ENCODE data around the gene NPC1.
"Not testable (repeated sequence)": the region's sequence is repeated elsewhere in the genome, so short reads cannot be mapped to it uniquely, and the experiment has no call there.

Gene NPC1

DNA sequence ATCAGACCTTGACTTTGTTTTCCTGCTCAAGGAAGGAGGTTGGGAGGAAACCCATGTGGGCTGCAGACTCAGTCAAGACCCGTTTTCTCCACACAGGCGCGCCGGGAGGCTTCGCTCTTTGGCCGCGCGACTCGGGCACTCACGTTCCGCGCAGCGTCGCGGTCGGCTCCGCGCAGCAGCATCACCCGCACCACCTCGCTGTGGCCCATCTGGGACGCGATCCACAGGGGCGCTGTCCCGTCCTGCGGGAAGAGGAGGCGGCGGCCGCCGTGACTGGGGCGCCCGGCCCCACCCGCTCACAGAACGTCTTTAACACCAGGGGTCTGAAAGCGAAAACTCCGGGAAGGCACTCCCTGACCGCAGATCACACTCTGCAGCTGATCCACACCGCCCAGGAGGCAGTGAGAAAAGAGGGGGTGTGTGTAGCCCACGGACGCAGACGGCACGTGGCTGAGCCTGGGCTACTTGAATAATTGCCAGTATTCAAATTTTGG, 33.1 kb upstream of the NPC1 start:
- Mint-ChIP-seq H3K4me1 (ENCODE audit: low read depth in 2 of 2) (peaks cover 4 to 6% of the 10 kb centered on the region in 2 donors), H3K4me3 (peak overlapping the region; percentile 55 to 70), H3K36me3 (ENCODE audit: insufficient read depth) (peaks cover 2% of the 10 kb centered on the region), H3K27ac (no peak overlapping the region), H3K27me3 (peaks cover 31 to 42% of the 10 kb centered on the region in 2 donors), H3K9me3 (no peaks in the 10 kb centered on the region)
- DNase-seq (peak in 1 of 3 experiments; percentile 6), ATAC-seq (replicated peaks) (peak; percentile 62)

DNA sequence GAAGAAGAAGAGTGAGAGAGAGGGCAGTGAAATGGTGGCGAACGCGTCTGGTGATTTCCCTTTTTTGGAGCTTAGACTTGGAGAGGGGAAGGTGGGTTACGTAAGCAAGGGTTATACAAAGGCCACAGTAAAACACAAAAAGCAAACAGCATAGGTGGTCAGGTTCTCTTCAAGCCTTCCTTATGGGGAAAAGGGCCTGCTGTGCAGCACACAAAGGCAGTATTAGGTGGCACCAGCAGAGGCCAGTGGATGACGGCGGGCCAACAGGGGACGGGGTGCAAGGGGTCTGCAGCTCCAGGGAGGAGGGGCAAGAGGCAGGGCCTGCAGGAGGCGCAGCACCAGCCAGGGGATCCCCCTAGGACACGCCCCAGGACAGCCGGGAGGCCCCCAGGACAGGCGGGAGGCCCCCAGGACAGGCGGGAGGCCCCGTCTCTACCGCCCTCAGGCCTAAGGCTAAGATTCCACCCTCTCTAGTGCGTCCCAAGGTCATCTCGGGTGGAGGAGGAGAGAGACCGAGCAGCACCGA, 32.6 kb upstream of the NPC1 start:
- peaks cover 31 to 42% of the 10 kb centered on the region in 2 donors for H3K27me3 Mint-ChIP-seq
- ATAC-seq (replicated peaks) (peak; percentile 31), DNase-seq (no peak)
- H3K27ac Mint-ChIP-seq: no peak overlapping the region
- H3K36me3 Mint-ChIP-seq (ENCODE audit: insufficient read depth): peaks cover 2% of the 10 kb centered on the region
- peaks cover 4 to 6% of the 10 kb centered on the region in 2 donors for H3K4me1 Mint-ChIP-seq (ENCODE audit: low read depth in 2 of 2)
- no peaks in the 10 kb centered on the region for H3K9me3 Mint-ChIP-seq
- peak overlapping the region; percentile 55 to 70 for H3K4me3 Mint-ChIP-seq

GRCh38 chr18:23617412-23618014, 31.2 kb upstream of the NPC1 start:
- peaks cover 4 to 6% of the 10 kb centered on the region in 2 donors for H3K4me1 Mint-ChIP-seq (ENCODE audit: low read depth in 2 of 2)
- ATAC-seq (replicated peaks): no peak
- no peak overlapping the region for H3K4me3 Mint-ChIP-seq
- no peak for DNase-seq
- peaks cover 2% of the 10 kb centered on the region for H3K36me3 Mint-ChIP-seq (ENCODE audit: insufficient read depth)
- no peaks in the 10 kb centered on the region for H3K9me3 Mint-ChIP-seq
- H3K27ac Mint-ChIP-seq: no peak overlapping the region
- H3K27me3 Mint-ChIP-seq: peaks cover 31 to 43% of the 10 kb centered on the region in 2 donors

GRCh38 chr18:23616258-23616657, 30.0 kb upstream of the NPC1 start:
- ATAC-seq (replicated peaks) (no peak), DNase-seq (no peak)
- Mint-ChIP-seq H3K4me3 (no peak overlapping the region), H3K27me3 (peaks cover 20 to 35% of the 10 kb centered on the region in 2 donors), H3K27ac (no peak overlapping the region), H3K36me3 (ENCODE audit: insufficient read depth) (peaks cover 2% of the 10 kb centered on the region), H3K9me3 (no peaks in the 10 kb centered on the region), H3K4me1 (ENCODE audit: low read depth in 2 of 2) (peaks cover 3 to 4% of the 10 kb centered on the region in 2 donors)

- DNase-seq: no peak
- no peak overlapping the region for H3K4me3 Mint-ChIP-seq
- H3K27me3 Mint-ChIP-seq: peaks cover 7 to 21% of the 10 kb centered on the region in 2 donors
- no peaks in the 10 kb centered on the region for H3K9me3 Mint-ChIP-seq
- H3K36me3 Mint-ChIP-seq (ENCODE audit: insufficient read depth): peaks cover 2% of the 10 kb centered on the region
- ATAC-seq (replicated peaks): no peak
- H3K27ac Mint-ChIP-seq: no peak overlapping the region
- peaks cover 3 to 4% of the 10 kb centered on the region in 2 donors for H3K4me1 Mint-ChIP-seq (ENCODE audit: low read depth in 2 of 2)
Observed at GRCh38 chr18:23614891-23615290, 28.6 kb upstream of the NPC1 start.

- DNase-seq: no peak
- peaks cover 3 to 4% of the 10 kb centered on the region in 2 donors for H3K4me1 Mint-ChIP-seq (ENCODE audit: low read depth in 2 of 2)
- peaks cover 6 to 16% of the 10 kb centered on the region in 2 donors for H3K27me3 Mint-ChIP-seq
- H3K27ac Mint-ChIP-seq: no peak overlapping the region
- no peaks in the 10 kb centered on the region for H3K9me3 Mint-ChIP-seq
- ATAC-seq (replicated peaks): no peak
- H3K36me3 Mint-ChIP-seq (ENCODE audit: insufficient read depth): no peaks in the 10 kb centered on the region
- H3K4me3 Mint-ChIP-seq: no peak overlapping the region
Observed at GRCh38 chr18:23614413-23614812, 28.1 kb upstream of the NPC1 start.

GRCh38 chr18:23613091-23613475, 26.8 kb upstream of the NPC1 start:
- not testable (repeated sequence) for H3K4me3 Mint-ChIP-seq; H3K4me1 Mint-ChIP-seq (ENCODE audit: low read depth in 2 of 2); H3K27ac Mint-ChIP-seq; H3K36me3 Mint-ChIP-seq (ENCODE audit: insufficient read depth); DNase-seq; ATAC-seq (replicated peaks); H3K9me3 Mint-ChIP-seq
- peaks cover 10 to 12% of the 10 kb centered on the region in 2 donors for H3K27me3 Mint-ChIP-seq

- no peak for ATAC-seq (replicated peaks)
- Mint-ChIP-seq H3K36me3 (ENCODE audit: insufficient read depth) (no peaks in the 10 kb centered on the region), H3K4me1 (ENCODE audit: low read depth in 2 of 2) (no peaks in the 10 kb centered on the region), H3K27me3 (peaks cover 8 to 15% of the 10 kb centered on the region in 2 donors), H3K4me3 (no peak overlapping the region), H3K27ac (no peak overlapping the region), H3K9me3 (no peaks in the 10 kb centered on the region)
- no peak for DNase-seq
Observed at GRCh38 chr18:23612434-23613090, 26.3 kb upstream of the NPC1 start.

DNA sequence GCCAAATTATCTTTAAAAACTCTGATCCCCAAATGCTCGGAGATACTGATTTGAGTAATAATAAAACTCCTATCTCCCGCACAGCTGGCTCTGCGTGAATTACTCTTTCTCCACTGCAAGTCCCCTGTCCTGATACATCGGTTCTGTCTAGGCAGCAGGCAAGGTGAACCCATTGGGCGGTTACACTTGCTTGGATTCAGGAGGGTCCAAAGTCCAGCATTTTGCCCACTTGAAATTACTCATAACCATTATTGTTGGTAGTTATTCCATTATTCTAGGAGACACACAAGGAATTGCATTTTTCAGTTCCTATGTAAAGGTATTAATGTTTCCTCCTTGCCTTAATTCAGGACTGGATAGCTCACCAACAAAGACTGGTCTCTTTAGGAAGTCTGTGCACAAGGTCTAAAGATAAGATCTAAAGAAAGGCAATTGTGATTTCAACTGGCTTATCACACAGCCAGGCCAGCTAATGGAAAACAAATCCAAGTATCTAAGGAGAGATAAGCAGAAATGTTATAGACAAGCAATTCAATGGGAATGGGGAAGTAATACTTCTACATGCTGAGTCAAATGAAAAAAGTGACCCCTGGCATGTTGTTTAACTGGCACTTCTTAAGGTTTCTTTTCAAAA, 23.2 kb upstream of the NPC1 start:
- H3K4me3 Mint-ChIP-seq: no peak overlapping the region
- H3K4me1 Mint-ChIP-seq (ENCODE audit: low read depth in 2 of 2): no peaks in the 10 kb centered on the region
- H3K27ac Mint-ChIP-seq: no peak overlapping the region
- no peaks in the 10 kb centered on the region for H3K36me3 Mint-ChIP-seq (ENCODE audit: insufficient read depth)
- no peak for ATAC-seq (replicated peaks)
- H3K27me3 Mint-ChIP-seq: peaks cover 8 to 16% of the 10 kb centered on the region in 2 donors
- DNase-seq: no peak
- H3K9me3 Mint-ChIP-seq: no peaks in the 10 kb centered on the region

DNA sequence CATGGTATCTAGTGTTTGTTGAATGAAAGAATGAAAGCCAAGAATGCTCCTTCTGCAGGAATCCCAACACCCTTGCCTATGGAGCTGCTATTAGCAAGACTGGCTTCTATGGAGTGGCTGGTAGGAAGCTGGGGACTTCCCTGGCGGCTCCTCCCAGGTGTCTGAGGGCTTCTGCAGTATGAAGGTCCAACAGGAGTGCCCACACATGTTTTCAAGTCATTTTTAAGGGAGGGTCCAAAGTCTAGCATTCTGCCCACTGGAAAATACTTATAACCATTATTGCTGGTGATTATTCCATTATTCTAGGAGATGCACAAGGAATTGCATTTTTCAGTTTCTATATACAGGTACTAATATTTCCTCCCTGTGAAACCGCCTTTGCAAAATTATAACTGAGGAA, 21.9 kb upstream of the NPC1 start:
- H3K4me3 Mint-ChIP-seq: no peak overlapping the region
- H3K4me1 Mint-ChIP-seq (ENCODE audit: low read depth in 2 of 2): no peaks in the 10 kb centered on the region
- H3K27ac Mint-ChIP-seq: no peak overlapping the region
- no peaks in the 10 kb centered on the region for H3K9me3 Mint-ChIP-seq
- peaks cover 14 to 23% of the 10 kb centered on the region in 2 donors for H3K27me3 Mint-ChIP-seq
- no peaks in the 10 kb centered on the region for H3K36me3 Mint-ChIP-seq (ENCODE audit: insufficient read depth)
- ATAC-seq (replicated peaks) (no peak), DNase-seq (no peak)

- no peak overlapping the region for H3K27ac Mint-ChIP-seq
- H3K9me3 Mint-ChIP-seq: no peaks in the 10 kb centered on the region
- peaks cover 14 to 17% of the 10 kb centered on the region in 2 donors for H3K27me3 Mint-ChIP-seq
- H3K36me3 Mint-ChIP-seq (ENCODE audit: insufficient read depth): no peaks in the 10 kb centered on the region
- no peak overlapping the region for H3K4me3 Mint-ChIP-seq
- ATAC-seq (replicated peaks) (no peak), DNase-seq (no peak)
- H3K4me1 Mint-ChIP-seq (ENCODE audit: low read depth in 2 of 2): no peaks in the 10 kb centered on the region
Observed at GRCh38 chr18:23605941-23606340, 19.6 kb upstream of the NPC1 start.

DNA sequence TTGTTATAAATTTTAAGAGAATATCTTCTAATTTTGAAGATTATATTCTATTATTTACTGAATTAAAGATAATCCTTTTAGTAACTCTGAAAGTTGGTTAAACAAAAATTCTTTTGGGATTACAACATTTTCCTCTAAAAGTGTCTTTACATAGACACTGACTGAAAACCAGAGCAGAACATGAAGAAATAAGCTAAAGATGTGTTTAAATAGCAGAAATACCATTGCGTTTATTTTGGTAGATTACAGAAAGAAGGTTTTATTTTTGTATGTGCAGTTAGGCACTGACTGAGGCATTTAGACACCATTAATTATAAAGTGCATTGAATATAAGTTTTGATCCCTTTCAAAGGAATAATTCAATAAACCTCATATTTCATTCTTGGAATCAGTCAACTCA, 13.5 kb upstream of the NPC1 start:
- no peak for ATAC-seq (replicated peaks)
- Mint-ChIP-seq H3K36me3 (ENCODE audit: insufficient read depth) (no peaks in the 10 kb centered on the region), H3K9me3 (no peaks in the 10 kb centered on the region), H3K4me1 (ENCODE audit: low read depth in 2 of 2) (no peaks in the 10 kb centered on the region), H3K27me3 (peaks cover 6 to 7% of the 10 kb centered on the region in 2 donors), H3K4me3 (no peak overlapping the region), H3K27ac (no peak overlapping the region)
- no peak for DNase-seq

DNA sequence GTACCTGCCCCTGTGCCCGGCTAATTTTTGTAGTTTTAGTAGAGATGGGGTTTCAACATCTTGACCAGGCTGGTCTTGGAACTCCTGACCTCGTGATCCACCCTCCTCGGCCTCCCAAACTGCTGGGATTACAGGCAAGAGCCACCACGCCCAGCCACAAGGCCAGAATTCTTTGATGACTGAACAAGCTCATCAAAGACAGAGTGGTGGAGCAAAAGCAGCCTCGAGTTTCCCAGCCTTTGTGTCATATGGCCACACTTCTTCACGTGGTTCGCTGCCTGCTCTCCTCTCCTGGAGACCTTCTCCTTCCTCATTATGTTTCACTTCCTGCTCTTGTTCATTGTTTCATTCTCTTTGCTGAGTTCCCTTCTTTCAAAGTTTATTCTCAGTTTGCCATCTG, 9.9 kb upstream of the NPC1 start:
- no peaks in the 10 kb centered on the region for H3K27me3 Mint-ChIP-seq
- H3K9me3 Mint-ChIP-seq: no peaks in the 10 kb centered on the region
- DNase-seq (no peak), ATAC-seq (replicated peaks) (no peak)
- no peaks in the 10 kb centered on the region for H3K4me1 Mint-ChIP-seq (ENCODE audit: low read depth in 2 of 2)
- no peak overlapping the region for H3K4me3 Mint-ChIP-seq
- H3K36me3 Mint-ChIP-seq (ENCODE audit: insufficient read depth): no peaks in the 10 kb centered on the region
- no peak overlapping the region for H3K27ac Mint-ChIP-seq

DNA sequence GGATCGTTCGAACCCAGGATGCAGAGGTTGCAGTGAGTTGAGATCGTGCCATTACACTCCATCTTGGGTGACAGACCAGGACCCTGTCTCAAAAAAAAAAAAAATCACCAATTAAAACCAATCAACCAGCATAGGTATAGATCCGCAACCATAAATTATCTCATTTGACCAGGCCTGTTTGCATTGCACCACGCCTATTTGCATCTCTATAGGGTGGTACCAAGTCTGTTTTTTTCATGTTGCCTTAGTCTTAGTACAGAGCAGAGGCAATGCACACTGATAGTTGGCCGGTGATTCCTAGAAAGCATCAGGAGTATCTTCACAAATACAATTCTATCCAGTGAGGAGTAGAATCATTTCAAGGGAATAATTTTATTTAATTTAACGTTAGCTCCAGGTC, 9.3 kb upstream of the NPC1 start:
- Mint-ChIP-seq H3K36me3 (ENCODE audit: insufficient read depth) (no peaks in the 10 kb centered on the region), H3K4me1 (ENCODE audit: low read depth in 2 of 2) (no peaks in the 10 kb centered on the region), H3K27ac (no peak overlapping the region), H3K4me3 (no peak overlapping the region), H3K27me3 (no peaks in the 10 kb centered on the region), H3K9me3 (no peaks in the 10 kb centered on the region)
- no peak for DNase-seq
- no peak for ATAC-seq (replicated peaks)
